Fibroblast of villous mesenchyme (primary cell): Measurements from ENCODE around the gene XIRP1. TPM values are rescaled to one million over a fixed set of nuclear protein-coding genes. Genes with fewer than 3 reads are reported as not detected.
"Not testable (repeated sequence)": the region's sequence is repeated elsewhere in the genome, so short reads cannot be mapped to it uniquely, and the experiment has no call there.

Experiments
- DNase-seq: peaks from one replicate; pipeline ENCODE4 v3.0.0-alpha.2; 2010; ENCODE audit warnings: low read depth
- H3K4me3 ChIP-seq: 2 replicates; pipeline ENCODE4 v1.5.1; 2011; ENCODE audit warnings: low read depth, mild to moderate bottlenecking, low read length
- total RNA-seq: library from RNA; depleted of rRNA; stranded (reverse); fragments of >200 nt; gene quantifications from 2 replicates; pipeline ENCODE4 v1.2.3, GENCODE V29; 2012
- TF ChIP-seq, protein P1 (sequence below): IDR thresholded peaks from 2 replicates; pipeline ENCODE4 v1.5.1; 2012; ENCODE audit warnings: low read depth, mild to moderate bottlenecking, low read length; ENCODE audit not compliant: insufficient read depth

Gene XIRP1
- total RNA-seq, 1 donor = not detected

DNA sequence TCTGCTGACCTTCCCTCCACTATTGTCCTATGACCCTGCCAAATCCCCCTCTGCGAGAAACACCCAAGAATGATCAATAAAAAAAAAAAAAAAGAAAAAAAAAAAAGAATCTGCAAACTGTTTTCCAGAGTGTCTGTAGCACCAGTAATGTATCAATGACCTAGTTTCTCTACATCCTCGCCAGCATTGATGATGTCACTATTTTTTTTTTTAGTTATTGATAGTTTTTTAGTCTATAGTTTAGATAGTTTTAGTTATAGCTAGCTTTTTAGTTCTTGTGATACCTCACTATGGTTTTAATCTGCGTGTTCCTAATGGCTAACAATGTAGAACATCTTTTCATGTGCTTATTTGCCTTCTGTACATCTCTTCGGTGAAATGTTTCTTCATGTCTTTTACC is 36.1 kb upstream of the XIRP1 start:
- no peak overlapping the region for H3K4me3 ChIP-seq
- DNase-seq = no peak
- TF ChIP-seq, protein P1, sequence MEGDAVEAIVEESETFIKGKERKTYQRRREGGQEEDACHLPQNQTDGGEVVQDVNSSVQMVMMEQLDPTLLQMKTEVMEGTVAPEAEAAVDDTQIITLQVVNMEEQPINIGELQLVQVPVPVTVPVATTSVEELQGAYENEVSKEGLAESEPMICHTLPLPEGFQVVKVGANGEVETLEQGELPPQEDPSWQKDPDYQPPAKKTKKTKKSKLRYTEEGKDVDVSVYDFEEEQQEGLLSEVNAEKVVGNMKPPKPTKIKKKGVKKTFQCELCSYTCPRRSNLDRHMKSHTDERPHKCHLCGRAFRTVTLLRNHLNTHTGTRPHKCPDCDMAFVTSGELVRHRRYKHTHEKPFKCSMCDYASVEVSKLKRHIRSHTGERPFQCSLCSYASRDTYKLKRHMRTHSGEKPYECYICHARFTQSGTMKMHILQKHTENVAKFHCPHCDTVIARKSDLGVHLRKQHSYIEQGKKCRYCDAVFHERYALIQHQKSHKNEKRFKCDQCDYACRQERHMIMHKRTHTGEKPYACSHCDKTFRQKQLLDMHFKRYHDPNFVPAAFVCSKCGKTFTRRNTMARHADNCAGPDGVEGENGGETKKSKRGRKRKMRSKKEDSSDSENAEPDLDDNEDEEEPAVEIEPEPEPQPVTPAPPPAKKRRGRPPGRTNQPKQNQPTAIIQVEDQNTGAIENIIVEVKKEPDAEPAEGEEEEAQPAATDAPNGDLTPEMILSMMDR = no peak

DNA sequence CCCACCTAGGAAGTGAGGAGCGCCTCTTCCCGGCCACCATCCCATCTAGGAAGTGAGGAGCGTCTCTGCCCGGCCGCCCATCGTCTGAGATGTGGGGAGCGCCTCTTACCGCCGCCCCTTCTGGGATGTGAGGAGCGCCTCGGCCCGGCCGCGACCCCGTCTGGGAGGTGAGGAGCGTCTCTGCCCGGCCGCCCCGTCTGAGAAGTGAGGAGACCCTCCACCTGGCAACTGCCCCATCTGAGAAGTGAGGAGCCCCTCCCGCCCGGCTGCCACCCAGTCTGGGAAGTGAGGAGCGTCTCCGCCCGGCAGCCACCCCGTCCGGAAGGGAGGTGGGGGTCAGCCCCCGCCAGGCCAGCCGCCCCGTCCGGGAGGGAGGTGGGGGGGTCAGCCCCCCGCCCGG is 35.2 kb upstream of the XIRP1 start:
- H3K4me3 ChIP-seq, DNase-seq: not testable (repeated sequence)

DNA sequence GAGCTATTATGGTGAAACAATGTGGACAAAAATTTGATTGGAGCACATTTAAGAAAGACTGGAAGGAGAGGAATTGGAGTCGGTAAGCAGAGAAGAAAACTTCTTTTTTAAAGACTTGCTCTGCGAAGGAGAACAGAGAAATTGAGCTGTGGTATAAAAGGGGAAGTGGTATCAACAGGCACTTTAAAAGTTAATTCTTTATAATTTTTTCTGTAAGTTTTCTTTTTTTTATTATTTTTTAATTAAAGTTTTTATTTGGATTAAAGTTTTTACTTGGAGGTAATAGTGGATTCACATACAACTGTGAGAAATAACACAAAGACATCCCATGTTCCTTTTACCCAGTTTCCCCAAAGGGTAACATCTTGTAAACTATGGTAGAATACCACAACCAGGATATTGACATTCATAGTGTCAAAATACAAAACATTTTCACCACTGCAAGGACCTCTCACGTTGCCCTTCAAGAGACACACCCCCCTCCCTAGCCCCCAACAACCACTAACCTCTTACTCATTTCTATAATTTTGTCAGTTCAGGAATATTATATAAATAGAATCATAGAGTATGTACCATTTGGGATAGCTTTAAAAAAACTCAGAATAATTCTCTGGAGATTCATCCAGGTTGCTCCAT is 33.8 kb upstream of the XIRP1 start:
- DNase-seq = no peak

GRCh38 chr3:39224288-39224687 is 31.9 kb upstream of the XIRP1 start:
- H3K4me3 ChIP-seq = no peak overlapping the region
- no peak for DNase-seq
- TF ChIP-seq, protein P1 = no peak

More for the DNA sequence above, 33.8 kb upstream of the XIRP1 start:
- H3K4me3 ChIP-seq = no peak overlapping the region
- TF ChIP-seq, protein P1 = no peak

- no peak for DNase-seq
- TF ChIP-seq, protein P1 = no peak
- H3K4me3 ChIP-seq = no peak overlapping the region
These were observed 30.5 kb upstream of the XIRP1 start for GRCh38 chr3:39222939-39223338.

- H3K4me3 ChIP-seq = no peak overlapping the region
- DNase-seq = no peak
- TF ChIP-seq, protein P1 = no peak
These were observed 30.1 kb upstream of the XIRP1 start for GRCh38 chr3:39222462-39222861.

DNA sequence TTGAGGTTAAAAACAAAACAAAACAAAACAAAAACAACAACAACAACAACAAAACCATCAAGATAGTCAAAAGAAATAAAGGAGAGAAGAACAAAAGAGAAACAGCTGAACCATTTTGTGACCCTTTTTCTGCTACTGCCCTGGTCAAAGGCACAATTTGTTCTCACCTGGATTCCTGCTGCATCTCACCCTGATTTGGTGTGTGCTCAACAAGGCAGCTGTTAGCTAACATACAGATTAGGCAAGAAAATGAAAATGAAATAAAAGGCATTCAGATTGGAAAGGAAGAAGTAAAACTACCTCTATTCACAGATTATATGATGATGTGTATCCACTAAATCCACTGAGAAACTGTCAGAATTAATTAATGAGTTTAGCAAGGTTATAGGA is 28.7 kb upstream of the XIRP1 start:
- TF ChIP-seq, protein P1 = no peak
- no peak for DNase-seq
- H3K4me3 ChIP-seq = no peak overlapping the region
